D721Med (cell line): ENCODE data around the gene SH3BP4.

Experiments used
- DNase-seq: peaks from one replicate; pipeline ENCODE4 v3.0.0; 2011; ENCODE audit warnings: low spot score; ENCODE audit not compliant: insufficient read length
- FAIRE-seq: peaks from 2 replicates; lab custom pipeline; 2011; peaks lifted over from hg19 to GRCh38; lab: Jason Lieb, UNC
- CTCF ChIP-seq: IDR thresholded peaks from 2 replicates; pipeline ENCODE4 v1.5.1; 2012; ENCODE audit warnings: mild to moderate bottlenecking, control low read depth; ENCODE audit not compliant: insufficient read depth; ENCODE audit errors: missing control alignments

Gene SH3BP4

GRCh38 chr2:235083822-235084221 is 132.0 kb downstream of the SH3BP4 start:
- DNase-seq, result no peak

GRCh38 chr2:235084424-235084823 is 132.6 kb downstream of the SH3BP4 start:
- DNase-seq (no peak), FAIRE-seq (no peak)
- no peak for TF ChIP-seq CTCF

More at GRCh38 chr2:235083822-235084221, 132.0 kb downstream of the SH3BP4 start:
- TF ChIP-seq CTCF, result no peak
- FAIRE-seq, result no peak

GRCh38 chr2:235085476-235085875 is 133.7 kb downstream of the SH3BP4 start:
- DNase-seq, result no peak
- no peak for TF ChIP-seq CTCF
- FAIRE-seq, result no peak

GRCh38 chr2:235086481-235087184 is 134.8 kb downstream of the SH3BP4 start:
- no peak for FAIRE-seq
- no peak for TF ChIP-seq CTCF
- no peak for DNase-seq

- TF ChIP-seq CTCF, result no peak
- FAIRE-seq (no peak), DNase-seq (no peak)
Observed at GRCh38 chr2:235087832-235088495, 136.1 kb downstream of the SH3BP4 start.

GRCh38 chr2:235088496-235088921 is 136.7 kb downstream of the SH3BP4 start:
- FAIRE-seq (no peak), DNase-seq (no peak)
- no peak for TF ChIP-seq CTCF

- FAIRE-seq (no peak), DNase-seq (no peak)
- no peak for TF ChIP-seq CTCF
Observed at GRCh38 chr2:235091421-235091820, 139.6 kb downstream of the SH3BP4 start.
